Keratinocyte (primary cell): ENCODE data around the gene PRAMEF10. TPM values are rescaled to one million over a fixed set of nuclear protein-coding genes. Genes with fewer than 3 reads are reported as not detected.
"Not testable (repeated sequence)": the region's sequence is repeated elsewhere in the genome, so short reads cannot be mapped to it uniquely, and the experiment has no call there.

Source experiments
- DNase-seq: peaks from one replicate; pipeline ENCODE4 v3.0.0-alpha.2; 2011; ENCODE audit warnings: low read depth, missing footprints, low spot score
- FAIRE-seq: peaks from 2 replicates; lab custom pipeline; 2011; peaks lifted over from hg19 to GRCh38; lab: Jason Lieb, UNC
- H2AFZ ChIP-seq: 2 replicates; pipeline ENCODE4 v1.6.0; 2012; ENCODE audit warnings: low read length, control low read depth, inconsistent platforms; ENCODE audit not compliant: control insufficient read depth
- H3K27ac ChIP-seq: 2 replicates; pipeline ENCODE4 v1.5.1; 2011; ENCODE audit warnings: low read length; ENCODE audit not compliant: control insufficient read depth, insufficient read depth
- H3K27me3 ChIP-seq: 3 replicates; pipeline ENCODE4 v1.6.0; 2011; ENCODE audit warnings: low read length; ENCODE audit not compliant: control insufficient read depth, insufficient read depth; ENCODE audit errors: extremely low read depth
- H3K36me3 ChIP-seq, 2 experiments: 2 replicates in 1 of 2; 3 replicates in 1 of 2; pipeline ENCODE4 v1.5.1; 2011; ENCODE audit warnings: low read length in 2 of 2, mild to moderate bottlenecking in 1 of 2; ENCODE audit not compliant: control insufficient read depth in 2 of 2, insufficient read depth in 2 of 2; ENCODE audit errors: extremely low read depth in 1 of 2
- H3K4me1 ChIP-seq: 3 replicates; pipeline ENCODE4 v1.5.1; 2011; ENCODE audit warnings: low read length; ENCODE audit not compliant: control insufficient read depth, insufficient read depth; ENCODE audit errors: extremely low read depth
- H3K4me2 ChIP-seq: 3 replicates; pipeline ENCODE4 v1.6.0; 2011; ENCODE audit warnings: low read depth, low read length; ENCODE audit not compliant: control insufficient read depth, insufficient read depth; ENCODE audit errors: extremely low read depth
- H3K4me3 ChIP-seq, 3 experiments: fragments of 200-600 bp in 1 of 3; sonication (generic) in 1 of 3; 2 replicates in 2 of 3; 3 replicates in 1 of 3; pipeline ENCODE4 v1.5.1; 2011 to 2016; ENCODE audit warnings: low read length in 3 of 3, mild to moderate bottlenecking in 3 of 3, control low read depth in 2 of 3, inconsistent platforms in 1 of 3, low read depth in 1 of 3, mixed read lengths in 1 of 3, mixed run types in 1 of 3, moderate library complexity in 1 of 3; ENCODE audit not compliant: control insufficient read depth in 2 of 3, insufficient read depth in 2 of 3; ENCODE audit errors: extremely low read depth in 1 of 3
- H3K79me2 ChIP-seq: 2 replicates; pipeline ENCODE4 v1.6.0; 2012; ENCODE audit warnings: low read length; ENCODE audit not compliant: control insufficient read depth, insufficient read depth
- H3K9ac ChIP-seq: 3 replicates; pipeline ENCODE4 v1.6.0; 2011; ENCODE audit warnings: low read length; ENCODE audit not compliant: control insufficient read depth, insufficient read depth; ENCODE audit errors: extremely low read depth
- H3K9me1 ChIP-seq: 3 replicates; pipeline ENCODE4 v1.6.0; 2011; ENCODE audit warnings: low read length; ENCODE audit not compliant: control insufficient read depth, insufficient read depth; ENCODE audit errors: extremely low read depth
- H3K9me3 ChIP-seq: 2 replicates; pipeline ENCODE4 v1.5.1; 2012; ENCODE audit warnings: low read depth, low read length; ENCODE audit not compliant: control insufficient read depth
- H4K20me1 ChIP-seq: 3 replicates; pipeline ENCODE4 v1.6.0; 2011; ENCODE audit warnings: low read length; ENCODE audit not compliant: control insufficient read depth, insufficient read depth; ENCODE audit errors: extremely low read depth
- EZH2 ChIP-seq: IDR thresholded peaks from one replicate; pipeline ENCODE4 v1.6.1; 2012; ENCODE audit warnings: inconsistent platforms, mild to moderate bottlenecking, low read length, moderate library complexity
- dilution Hi-C: fragments of 300-500 bp; cut with MboI; formaldehyde crosslinking; loops from one replicate; pipeline ENCODE4 v1.7.0; 2020; ENCODE audit warnings: low sequenced_read_pairs; ENCODE audit not compliant: extremely low pct_ligation_motif_present
- polyA plus RNA-seq, 5 experiments: library from polyadenylated mRNA; depleted of rRNA in 3 of 5; stranded (reverse) in 3 of 5; stranded (forward) in 1 of 5; unstranded in 1 of 5; fragments of >200 nt; gene quantifications; 1 replicate in 1 of 5; 2 replicates in 3 of 5; 3 replicates in 1 of 5; pipeline versions ENCODE4 v1.2.1 to v1.2.3, GENCODE V29; 2011 to 2012; ENCODE audit warnings: missing spikeins in 2 of 5, low read depth in 1 of 5, low replicate concordance in 1 of 5
- TF ChIP-seq, protein P1 (sequence below), 3 experiments: IDR thresholded peaks in 1 of 3; conservative IDR thresholded peaks in 1 of 3; optimal IDR thresholded peaks in 1 of 3; 2 replicates in 2 of 3; 3 replicates in 1 of 3; pipeline versions ENCODE3 to v1.5.1; 2011; ENCODE audit warnings: low read length in 3 of 3, mild to moderate bottlenecking in 3 of 3, moderate library complexity in 2 of 3, control low read depth in 1 of 3, inconsistent platforms in 1 of 3; ENCODE audit not compliant: insufficient read depth in 2 of 3; ENCODE audit errors: extremely low read depth in 1 of 3

PRAMEF10 gene
- polyA plus RNA-seq, 1 donor (not counting 4 experiments of a cell fraction or from before 2014, with no cell fraction given) = not detected

DNA sequence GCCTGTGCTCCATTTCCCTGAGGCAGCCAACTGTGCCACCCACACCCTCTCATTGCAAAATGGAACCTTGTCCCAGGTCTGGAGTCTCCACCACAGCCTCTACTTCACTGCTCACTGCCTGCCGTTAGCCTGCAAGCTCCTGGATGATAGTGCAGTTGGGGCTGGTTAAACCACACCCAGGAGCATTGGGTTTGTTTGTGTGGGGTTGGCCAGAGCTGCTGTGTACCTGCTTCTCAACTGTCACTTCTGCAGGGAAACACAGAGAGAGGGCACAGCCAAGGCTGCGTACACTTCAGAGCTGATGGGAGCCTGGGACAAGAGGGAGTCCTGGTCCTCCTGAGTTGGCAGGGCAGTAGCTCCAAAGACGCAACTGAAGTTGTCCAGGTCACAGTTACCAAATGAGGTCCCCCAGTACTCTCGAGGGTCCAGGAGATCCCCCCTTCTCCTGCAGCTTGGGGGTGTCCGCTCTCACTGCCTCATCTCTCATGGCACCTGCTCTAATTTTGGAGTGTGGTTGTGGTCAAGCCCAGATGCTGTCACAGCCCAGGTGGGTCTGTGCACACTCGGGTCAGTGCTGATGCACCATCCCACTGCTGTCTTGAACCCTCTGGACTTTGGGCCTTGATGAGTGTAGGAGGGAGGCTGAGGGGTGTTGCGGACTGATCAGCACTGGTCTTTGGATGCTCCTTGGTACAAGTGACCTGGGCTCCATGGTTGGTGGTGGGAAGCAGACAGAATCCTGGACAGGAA, 34.8 kb downstream of the PRAMEF10 start:
- DNase-seq, H3K27me3 ChIP-seq, H3K4me3 ChIP-seq, H3K9me3 ChIP-seq, H3K27ac ChIP-seq, H3K79me2 ChIP-seq, H3K9ac ChIP-seq, dilution Hi-C loops, H3K9me1 ChIP-seq, H3K36me3 ChIP-seq, FAIRE-seq, H3K4me2 ChIP-seq, H3K4me1 ChIP-seq, H4K20me1 ChIP-seq, H2AFZ ChIP-seq: not testable (repeated sequence)

DNA sequence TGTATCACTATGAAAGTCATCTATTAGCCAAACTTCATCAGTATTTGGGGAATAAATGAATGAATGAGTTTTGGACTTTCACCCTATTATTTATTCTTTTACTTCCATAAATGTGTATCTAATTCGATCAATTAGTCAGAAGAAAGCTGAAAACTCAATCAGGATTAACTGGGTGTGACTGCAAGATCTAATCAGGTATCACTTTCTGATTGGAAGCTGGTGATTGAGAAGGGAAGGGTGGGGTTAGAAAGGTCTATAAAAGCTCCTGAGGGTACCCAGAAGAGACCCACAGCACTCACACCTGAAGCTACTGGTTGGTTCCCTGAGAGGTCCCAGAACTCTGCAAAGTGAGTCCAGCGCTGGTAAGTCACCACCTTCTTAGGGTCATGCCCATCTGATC, 41.3 kb downstream of the PRAMEF10 start, which contains the start of gene PRAMEF2:
Gene PRAMEF2 (plus strand): TSS at position 301 of the 400 bp plus-strand sequence. CDS start 1,924 bp downstream, outside the sequence.
- H3K36me3 ChIP-seq, H4K20me1 ChIP-seq, H3K4me2 ChIP-seq, dilution Hi-C loops, H2AFZ ChIP-seq, H3K4me3 ChIP-seq, H3K9ac ChIP-seq, DNase-seq, H3K79me2 ChIP-seq, FAIRE-seq, H3K27ac ChIP-seq, H3K9me1 ChIP-seq, H3K4me1 ChIP-seq, H3K9me3 ChIP-seq, H3K27me3 ChIP-seq: not testable (repeated sequence)

DNA sequence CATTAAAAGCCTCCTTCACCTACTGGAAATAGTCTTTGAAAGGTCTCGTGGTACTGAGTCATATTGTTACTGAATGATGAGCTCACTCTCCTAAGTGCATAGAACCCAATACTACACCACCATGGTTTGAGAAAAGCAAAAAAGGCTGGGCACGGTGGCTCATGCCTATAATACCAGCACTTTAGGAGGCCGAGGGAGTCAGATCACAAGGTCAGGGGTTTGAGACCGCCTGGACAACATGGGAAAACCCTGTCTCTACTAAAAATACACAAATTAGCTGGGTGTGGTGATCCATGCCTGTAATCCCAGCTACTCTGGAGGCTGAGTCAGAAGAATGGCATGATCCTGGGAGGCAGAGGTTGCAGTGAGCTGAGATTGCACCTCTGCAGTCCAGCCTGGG, 46.3 kb downstream of the PRAMEF10 start:
- peaks cover 3% of the 10 kb centered on the region for H3K4me1 ChIP-seq
- no peaks in the 10 kb centered on the region for H3K9me3 ChIP-seq
- no peaks in the 10 kb centered on the region for H4K20me1 ChIP-seq
- H2AFZ ChIP-seq = peak overlapping the region; percentile 80
- peak overlapping the region; percentile 81 for H3K27ac ChIP-seq
- peak; percentile 11 for DNase-seq
- no peak overlapping the region for H3K4me2 ChIP-seq
- H3K79me2 ChIP-seq = no peaks in the 10 kb centered on the region
- no peak overlapping the region for H3K4me3 ChIP-seq
- dilution Hi-C loops = no loop called here
- H3K27me3 ChIP-seq = no peaks in the 10 kb centered on the region
- no peak for FAIRE-seq
- no peak for TF ChIP-seq EZH2
- TF ChIP-seq, protein P1, sequence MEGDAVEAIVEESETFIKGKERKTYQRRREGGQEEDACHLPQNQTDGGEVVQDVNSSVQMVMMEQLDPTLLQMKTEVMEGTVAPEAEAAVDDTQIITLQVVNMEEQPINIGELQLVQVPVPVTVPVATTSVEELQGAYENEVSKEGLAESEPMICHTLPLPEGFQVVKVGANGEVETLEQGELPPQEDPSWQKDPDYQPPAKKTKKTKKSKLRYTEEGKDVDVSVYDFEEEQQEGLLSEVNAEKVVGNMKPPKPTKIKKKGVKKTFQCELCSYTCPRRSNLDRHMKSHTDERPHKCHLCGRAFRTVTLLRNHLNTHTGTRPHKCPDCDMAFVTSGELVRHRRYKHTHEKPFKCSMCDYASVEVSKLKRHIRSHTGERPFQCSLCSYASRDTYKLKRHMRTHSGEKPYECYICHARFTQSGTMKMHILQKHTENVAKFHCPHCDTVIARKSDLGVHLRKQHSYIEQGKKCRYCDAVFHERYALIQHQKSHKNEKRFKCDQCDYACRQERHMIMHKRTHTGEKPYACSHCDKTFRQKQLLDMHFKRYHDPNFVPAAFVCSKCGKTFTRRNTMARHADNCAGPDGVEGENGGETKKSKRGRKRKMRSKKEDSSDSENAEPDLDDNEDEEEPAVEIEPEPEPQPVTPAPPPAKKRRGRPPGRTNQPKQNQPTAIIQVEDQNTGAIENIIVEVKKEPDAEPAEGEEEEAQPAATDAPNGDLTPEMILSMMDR (optimal IDR thresholded peaks at IDR 0.05 in 1 of 3, IDR thresholded peaks at IDR 0.05 in 1 of 3, conservative IDR thresholded peaks at IDR 0.05 in 1 of 3; ENCODE audit: extremely low read depth in 1 of 3, insufficient read depth in 2 of 3, low read length in 3 of 3) = no peak
- H3K36me3 ChIP-seq = no peaks in the 10 kb centered on the region
- no peaks in the 10 kb centered on the region for H3K9me1 ChIP-seq
- peak overlapping the region; percentile 22 for H3K9ac ChIP-seq

DNA sequence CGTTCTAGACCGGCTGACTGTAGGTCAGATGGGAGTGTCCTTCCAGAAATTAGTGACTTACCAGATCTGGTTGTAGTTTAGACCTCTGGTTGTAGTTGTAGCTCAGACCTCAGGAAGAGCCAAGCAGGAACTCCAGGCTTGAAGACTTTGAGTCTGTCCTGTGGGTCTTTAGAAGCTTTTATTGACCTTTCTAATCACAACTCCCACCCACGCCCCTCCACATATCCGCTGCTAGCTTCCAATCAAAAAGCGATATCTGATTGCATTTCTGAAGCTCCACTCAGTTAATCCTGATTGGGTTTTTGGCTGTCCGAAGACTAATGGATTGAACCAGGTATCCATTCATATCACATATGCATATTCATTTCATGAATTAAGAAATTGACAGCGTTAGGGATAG, 49.5 kb downstream of the PRAMEF10 start, which contains the start of gene HNRNPCL1:
Gene HNRNPCL1 (minus strand): TSS at position 101 of the 400 bp plus-strand sequence. CDS start 431 bp downstream, outside the sequence.
- H3K27me3 ChIP-seq, H3K9me1 ChIP-seq, H3K4me2 ChIP-seq, dilution Hi-C loops, H3K27ac ChIP-seq, H3K9me3 ChIP-seq, H2AFZ ChIP-seq, DNase-seq, H3K36me3 ChIP-seq, H3K4me3 ChIP-seq, H3K9ac ChIP-seq, H4K20me1 ChIP-seq, FAIRE-seq, H3K4me1 ChIP-seq, H3K79me2 ChIP-seq: not testable (repeated sequence)
